ENCODE results near the gene COPB2. TPM values are rescaled to one million over a fixed set of nuclear protein-coding genes. Genes with fewer than 3 reads are reported as not detected.

COPB2 gene
- total RNA-seq, 1 donor: 164 TPM

GRCh38 chr3:139309880-139310279, 79.6 kb downstream of the COPB2 start:
- DNase-seq (ENCODE audit: insufficient read length, low spot score, missing footprints): no peak
- no peak overlapping the region for H2AFZ ChIP-seq (ENCODE audit: low read length)
- no peak overlapping the region for H3K4me3 ChIP-seq (ENCODE audit: insufficient read depth, low read length)
- no peaks in the 10 kb centered on the region for H3K36me3 ChIP-seq (ENCODE audit: insufficient read depth, low read length)
- no peaks in the 10 kb centered on the region for H3K27me3 ChIP-seq (ENCODE audit: insufficient read depth, low read length)
- H3K27ac ChIP-seq (ENCODE audit: low read depth, low read length): peak overlapping the region; percentile 75
- peaks cover 50% of the 10 kb centered on the region for H3K4me1 ChIP-seq (ENCODE audit: insufficient read depth, low read length)
- no peaks in the 10 kb centered on the region for H3K9me3 ChIP-seq (ENCODE audit: low read depth, low read length)
- H4K20me1 ChIP-seq (ENCODE audit: insufficient read depth, low read length): no peaks in the 10 kb centered on the region
- TF ChIP-seq, protein P1, sequence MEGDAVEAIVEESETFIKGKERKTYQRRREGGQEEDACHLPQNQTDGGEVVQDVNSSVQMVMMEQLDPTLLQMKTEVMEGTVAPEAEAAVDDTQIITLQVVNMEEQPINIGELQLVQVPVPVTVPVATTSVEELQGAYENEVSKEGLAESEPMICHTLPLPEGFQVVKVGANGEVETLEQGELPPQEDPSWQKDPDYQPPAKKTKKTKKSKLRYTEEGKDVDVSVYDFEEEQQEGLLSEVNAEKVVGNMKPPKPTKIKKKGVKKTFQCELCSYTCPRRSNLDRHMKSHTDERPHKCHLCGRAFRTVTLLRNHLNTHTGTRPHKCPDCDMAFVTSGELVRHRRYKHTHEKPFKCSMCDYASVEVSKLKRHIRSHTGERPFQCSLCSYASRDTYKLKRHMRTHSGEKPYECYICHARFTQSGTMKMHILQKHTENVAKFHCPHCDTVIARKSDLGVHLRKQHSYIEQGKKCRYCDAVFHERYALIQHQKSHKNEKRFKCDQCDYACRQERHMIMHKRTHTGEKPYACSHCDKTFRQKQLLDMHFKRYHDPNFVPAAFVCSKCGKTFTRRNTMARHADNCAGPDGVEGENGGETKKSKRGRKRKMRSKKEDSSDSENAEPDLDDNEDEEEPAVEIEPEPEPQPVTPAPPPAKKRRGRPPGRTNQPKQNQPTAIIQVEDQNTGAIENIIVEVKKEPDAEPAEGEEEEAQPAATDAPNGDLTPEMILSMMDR (IDR thresholded peaks at IDR 0.05; ENCODE audit: extremely low read depth, low read depth, low read length): no peak
- H3K4me2 ChIP-seq (ENCODE audit: insufficient read depth, low read length): peak overlapping the region; percentile 40
- H3K79me2 ChIP-seq (ENCODE audit: insufficient read depth, low read length): no peaks in the 10 kb centered on the region

DNA sequence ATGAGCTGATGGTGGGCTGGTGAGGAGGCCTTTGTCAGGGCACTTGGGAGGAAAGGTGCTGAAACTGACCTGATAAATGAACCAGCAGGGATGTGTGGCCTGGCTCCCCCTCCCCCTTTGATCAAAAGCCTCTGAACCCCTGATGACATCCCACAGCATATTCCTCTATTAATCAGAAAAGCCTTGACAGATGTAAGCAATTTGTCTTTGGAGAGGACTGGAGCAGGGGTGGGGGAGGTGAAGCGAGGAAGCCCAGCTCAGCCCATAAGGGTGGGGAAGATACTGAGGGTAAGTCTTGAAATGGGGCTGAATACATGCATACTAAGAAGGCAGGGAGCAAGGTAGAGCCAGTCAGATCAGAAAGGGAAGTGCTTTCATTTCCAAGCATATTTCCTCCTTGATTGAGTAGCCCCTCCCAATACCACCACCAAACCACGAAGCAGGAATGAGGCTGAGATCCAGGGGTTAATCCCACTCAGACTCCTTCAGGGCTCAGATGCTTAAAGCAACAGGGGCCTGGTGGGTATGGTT, 80.3 kb downstream of the COPB2 start:
- Histone ChIP-seq H3K79me2 (ENCODE audit: insufficient read depth, low read length) (no peaks in the 10 kb centered on the region), H3K27me3 (ENCODE audit: insufficient read depth, low read length) (no peaks in the 10 kb centered on the region), H4K20me1 (ENCODE audit: insufficient read depth, low read length) (no peaks in the 10 kb centered on the region), H3K4me3 (ENCODE audit: insufficient read depth, low read length) (no peak overlapping the region), H3K4me1 (ENCODE audit: insufficient read depth, low read length) (peaks cover 54% of the 10 kb centered on the region), H3K4me2 (ENCODE audit: insufficient read depth, low read length) (no peak overlapping the region), H3K27ac (ENCODE audit: low read depth, low read length) (peak overlapping the region; percentile 75), H3K9me3 (ENCODE audit: low read depth, low read length) (no peaks in the 10 kb centered on the region), H2AFZ (ENCODE audit: low read length) (peak overlapping the region; percentile 40), H3K36me3 (ENCODE audit: insufficient read depth, low read length) (no peaks in the 10 kb centered on the region)
- no peak for DNase-seq (ENCODE audit: insufficient read length, low spot score, missing footprints)
- TF ChIP-seq, protein P1 (IDR thresholded peaks at IDR 0.05; ENCODE audit: extremely low read depth, low read depth, low read length): no peak

GRCh38 chr3:139308560-139308959, 80.9 kb downstream of the COPB2 start:
- H3K4me3 ChIP-seq (ENCODE audit: insufficient read depth, low read length): no peak overlapping the region
- no peak overlapping the region for H3K4me2 ChIP-seq (ENCODE audit: insufficient read depth, low read length)
- no peak for DNase-seq (ENCODE audit: insufficient read length, low spot score, missing footprints)
- H3K36me3 ChIP-seq (ENCODE audit: insufficient read depth, low read length): no peaks in the 10 kb centered on the region
- TF ChIP-seq, protein P1 (IDR thresholded peaks at IDR 0.05; ENCODE audit: extremely low read depth, low read depth, low read length): no peak
- peak overlapping the region; percentile 75 for H3K27ac ChIP-seq (ENCODE audit: low read depth, low read length)
- no peaks in the 10 kb centered on the region for H3K79me2 ChIP-seq (ENCODE audit: insufficient read depth, low read length)
- H3K9me3 ChIP-seq (ENCODE audit: low read depth, low read length): no peaks in the 10 kb centered on the region
- peaks cover 57% of the 10 kb centered on the region for H3K4me1 ChIP-seq (ENCODE audit: insufficient read depth, low read length)
- no peak overlapping the region for H2AFZ ChIP-seq (ENCODE audit: low read length)
- H3K27me3 ChIP-seq (ENCODE audit: insufficient read depth, low read length): no peaks in the 10 kb centered on the region
- no peaks in the 10 kb centered on the region for H4K20me1 ChIP-seq (ENCODE audit: insufficient read depth, low read length)

DNA sequence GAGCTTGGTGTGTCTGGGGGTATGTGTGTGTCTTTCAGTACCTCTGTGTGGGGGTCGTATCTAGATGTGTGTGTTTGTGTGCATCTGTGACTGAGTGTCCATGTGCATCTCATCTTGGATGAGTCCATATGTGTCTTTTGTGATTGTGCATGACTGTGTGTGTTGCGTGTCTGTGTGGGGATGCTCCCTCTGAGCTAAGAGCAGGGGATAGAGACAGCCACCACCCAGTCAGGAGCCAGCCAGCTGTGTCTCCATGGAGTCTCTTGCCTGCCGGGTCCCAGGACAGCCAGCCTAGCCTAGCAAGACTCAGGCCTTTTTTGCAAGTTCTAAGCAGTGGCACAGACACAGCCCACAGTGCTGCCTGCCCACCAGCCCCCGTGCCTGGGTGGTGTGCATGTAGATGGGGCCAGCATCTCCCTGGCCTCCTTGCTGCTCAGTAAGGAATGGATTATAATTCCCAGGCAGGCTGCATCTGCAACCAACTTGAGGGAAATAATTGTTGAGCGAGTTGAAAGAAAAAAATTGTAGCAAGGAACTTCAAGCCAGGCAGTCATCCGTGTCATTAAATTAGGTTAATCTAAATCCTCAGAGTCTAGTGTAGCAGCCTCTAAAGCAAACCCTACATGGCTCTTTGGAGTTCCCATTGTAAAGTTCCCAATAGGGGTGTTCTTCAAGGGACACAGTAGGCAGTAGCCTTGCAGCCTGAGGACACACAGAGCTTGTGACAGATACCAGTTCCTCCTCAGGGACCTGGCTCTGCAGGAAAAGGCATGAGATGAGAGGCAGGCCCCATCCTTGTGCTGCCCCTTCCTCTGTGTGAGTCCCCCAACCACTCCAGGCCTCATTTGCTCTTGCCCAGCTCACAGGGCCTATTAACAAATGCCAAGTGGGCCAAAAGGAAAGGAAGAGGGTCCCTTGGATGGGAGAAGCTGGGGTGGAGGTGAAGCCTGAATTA, 81.6 kb downstream of the COPB2 start:
- Histone ChIP-seq H3K36me3 (ENCODE audit: insufficient read depth, low read length) (no peaks in the 10 kb centered on the region), H3K79me2 (ENCODE audit: insufficient read depth, low read length) (no peaks in the 10 kb centered on the region), H3K9me3 (ENCODE audit: low read depth, low read length) (no peaks in the 10 kb centered on the region), H3K4me1 (ENCODE audit: insufficient read depth, low read length) (peaks cover 56% of the 10 kb centered on the region), H2AFZ (ENCODE audit: low read length) (no peak overlapping the region), H3K4me2 (ENCODE audit: insufficient read depth, low read length) (no peak overlapping the region), H3K27me3 (ENCODE audit: insufficient read depth, low read length) (no peaks in the 10 kb centered on the region), H4K20me1 (ENCODE audit: insufficient read depth, low read length) (no peaks in the 10 kb centered on the region), H3K4me3 (ENCODE audit: insufficient read depth, low read length) (no peak overlapping the region), H3K27ac (ENCODE audit: low read depth, low read length) (peak overlapping the region; percentile 75)
- TF ChIP-seq, protein P1 (IDR thresholded peaks at IDR 0.05; ENCODE audit: extremely low read depth, low read depth, low read length): no peak
- no peak for DNase-seq (ENCODE audit: insufficient read length, low spot score, missing footprints)
